WERI-Rb-1 (cell line): Measurements from ENCODE around the gene TMEM255B.
A peak's percentile ranks its signal among the peaks of the same experiment; 100 is the strongest.

ENCODE experiments used
- DNase-seq: peaks from one replicate; pipeline ENCODE4 v3.0.0-alpha.2; 2020
- H3K27ac ChIP-seq: fragments of 250-450 bp; sonication (Bioruptor Pico); 2 replicates; pipeline ENCODE4 v1.5.1; 2020; ENCODE audit warnings: mild to moderate bottlenecking, moderate library complexity
- H3K27me3 ChIP-seq: fragments of 250-450 bp; sonication (Bioruptor Pico); 2 replicates; pipeline ENCODE4 v1.5.1; 2021; ENCODE audit warnings: mild to moderate bottlenecking, low read depth, moderate library complexity; ENCODE audit not compliant: insufficient read depth, severe bottlenecking
- H3K36me3 ChIP-seq: fragments of 250-450 bp; sonication (Bioruptor Pico); 2 replicates; pipeline ENCODE4 v1.5.1; 2020; ENCODE audit warnings: mild to moderate bottlenecking, moderate library complexity
- H3K4me3 ChIP-seq: 2 replicates; pipeline ENCODE4 v1.5.1; 2011; ENCODE audit warnings: low read depth, mild to moderate bottlenecking, control low read depth, low read length
- H3K9me3 ChIP-seq: fragments of 250-450 bp; sonication (Bioruptor Pico); 2 replicates; pipeline ENCODE4 v1.5.1; 2021; ENCODE audit warnings: mild to moderate bottlenecking, moderate library complexity; ENCODE audit not compliant: severe bottlenecking
- TF ChIP-seq, protein P1 (sequence below): IDR thresholded peaks from 2 replicates; pipeline ENCODE4 v1.5.1; 2011; ENCODE audit warnings: low read depth, mild to moderate bottlenecking, control low read depth, inconsistent platforms, low read length

Gene TMEM255B

DNA sequence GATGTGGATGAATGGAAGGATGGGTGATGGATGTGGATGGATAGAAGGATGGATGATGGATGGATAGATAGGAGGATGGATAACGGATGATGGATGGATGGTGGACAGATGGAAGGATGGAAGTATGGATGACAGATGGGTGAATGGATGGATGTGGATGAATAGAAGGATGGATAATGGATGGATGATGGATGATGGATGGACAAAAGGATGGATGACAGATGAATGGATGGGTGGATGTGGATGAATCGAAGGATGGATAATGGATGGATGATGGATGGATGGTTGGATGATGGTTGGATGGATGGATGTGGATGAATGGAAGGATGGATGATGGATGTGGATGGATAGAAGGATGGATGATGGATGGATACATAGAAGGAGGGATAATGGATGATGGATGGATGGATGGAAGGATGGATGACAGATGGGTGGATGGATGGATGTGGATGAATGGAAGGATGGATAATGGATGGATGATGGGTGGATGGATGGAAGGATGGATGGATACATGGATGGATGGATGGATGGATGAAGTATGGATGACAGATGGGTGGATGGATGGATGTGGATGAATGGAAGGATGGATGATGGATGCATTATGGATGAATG, 39.3 kb downstream of the TMEM255B start:
- no peak overlapping the region for H3K27ac ChIP-seq
- DNase-seq = no peak
- H3K9me3 ChIP-seq = no peaks in the 10 kb centered on the region
- TF ChIP-seq, protein P1, sequence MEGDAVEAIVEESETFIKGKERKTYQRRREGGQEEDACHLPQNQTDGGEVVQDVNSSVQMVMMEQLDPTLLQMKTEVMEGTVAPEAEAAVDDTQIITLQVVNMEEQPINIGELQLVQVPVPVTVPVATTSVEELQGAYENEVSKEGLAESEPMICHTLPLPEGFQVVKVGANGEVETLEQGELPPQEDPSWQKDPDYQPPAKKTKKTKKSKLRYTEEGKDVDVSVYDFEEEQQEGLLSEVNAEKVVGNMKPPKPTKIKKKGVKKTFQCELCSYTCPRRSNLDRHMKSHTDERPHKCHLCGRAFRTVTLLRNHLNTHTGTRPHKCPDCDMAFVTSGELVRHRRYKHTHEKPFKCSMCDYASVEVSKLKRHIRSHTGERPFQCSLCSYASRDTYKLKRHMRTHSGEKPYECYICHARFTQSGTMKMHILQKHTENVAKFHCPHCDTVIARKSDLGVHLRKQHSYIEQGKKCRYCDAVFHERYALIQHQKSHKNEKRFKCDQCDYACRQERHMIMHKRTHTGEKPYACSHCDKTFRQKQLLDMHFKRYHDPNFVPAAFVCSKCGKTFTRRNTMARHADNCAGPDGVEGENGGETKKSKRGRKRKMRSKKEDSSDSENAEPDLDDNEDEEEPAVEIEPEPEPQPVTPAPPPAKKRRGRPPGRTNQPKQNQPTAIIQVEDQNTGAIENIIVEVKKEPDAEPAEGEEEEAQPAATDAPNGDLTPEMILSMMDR = no peak
- H3K4me3 ChIP-seq = no peak overlapping the region
- no peaks in the 10 kb centered on the region for H3K36me3 ChIP-seq
- no peaks in the 10 kb centered on the region for H3K27me3 ChIP-seq

- Histone ChIP-seq H3K9me3 (no peaks in the 10 kb centered on the region), H3K27ac (no peak overlapping the region), H3K27me3 (no peaks in the 10 kb centered on the region), H3K4me3 (no peak overlapping the region), H3K36me3 (no peaks in the 10 kb centered on the region)
- TF ChIP-seq, protein P1 = no peak
- no peak for DNase-seq
These were observed 41.5 kb downstream of the TMEM255B start for GRCh38 chr13:113800576-113800926.

GRCh38 chr13:113801289-113801961, 42.4 kb downstream of the TMEM255B start:
- no peak for DNase-seq
- Histone ChIP-seq H3K27me3 (no peaks in the 10 kb centered on the region), H3K27ac (peak overlapping the region; percentile 40), H3K4me3 (no peak overlapping the region), H3K9me3 (peaks cover under 1% of the 10 kb centered on the region), H3K36me3 (no peaks in the 10 kb centered on the region)
- TF ChIP-seq, protein P1 = no peak

DNA sequence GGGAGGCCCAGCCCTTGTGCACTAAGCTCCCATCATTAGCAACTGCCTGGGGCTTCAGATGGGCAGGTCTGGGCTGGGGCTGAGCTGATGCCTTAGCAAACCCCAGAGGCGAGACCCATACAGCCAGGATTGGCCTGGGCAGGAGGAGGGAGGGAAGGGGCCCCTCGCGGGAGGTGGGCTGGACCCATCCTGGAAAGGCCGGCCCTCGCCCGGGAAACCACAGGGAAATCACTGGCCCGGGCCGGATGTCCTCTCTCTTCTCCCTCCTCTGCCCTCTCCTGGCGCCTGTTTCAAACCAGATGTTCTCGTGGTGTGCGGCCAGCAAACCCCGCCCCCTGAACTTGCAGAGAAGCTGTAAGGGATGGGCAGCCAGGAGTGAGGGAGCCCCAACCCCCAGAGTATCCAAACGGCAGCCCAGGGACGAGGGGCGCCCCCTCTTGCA, 43.1 kb downstream of the TMEM255B start:
- peaks cover 4% of the 10 kb centered on the region for H3K9me3 ChIP-seq
- peak overlapping the region; percentile 40 for H3K27ac ChIP-seq
- no peaks in the 10 kb centered on the region for H3K27me3 ChIP-seq
- no peak overlapping the region; the same call in 1 of the 2 replicates for H3K4me3 ChIP-seq
- TF ChIP-seq, protein P1 = no peak
- peak; percentile 90 for DNase-seq
- H3K36me3 ChIP-seq = no peaks in the 10 kb centered on the region

DNA sequence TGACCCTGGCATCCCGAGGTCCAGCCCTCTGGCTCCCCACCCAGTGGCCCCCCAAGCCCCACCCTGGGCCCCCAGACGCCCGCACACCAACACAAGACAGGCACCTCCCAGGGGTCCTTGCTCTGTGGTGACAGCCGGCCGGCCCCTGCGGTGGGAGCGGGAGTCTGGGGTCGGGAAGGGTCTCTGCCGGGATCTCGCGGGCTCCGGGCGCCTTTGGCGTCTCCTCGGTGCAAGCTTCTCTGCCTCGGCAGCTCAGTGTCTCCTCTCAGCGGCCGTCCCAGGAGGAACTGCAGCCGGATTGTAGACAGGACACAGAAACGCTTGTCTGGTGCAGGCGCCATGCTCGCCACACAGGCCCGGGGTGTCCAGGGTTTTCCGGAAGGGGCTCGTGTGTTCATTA, 43.7 kb downstream of the TMEM255B start:
- TF ChIP-seq, protein P1 = no peak
- H3K4me3 ChIP-seq = no peak overlapping the region

More for the DNA sequence above, 43.7 kb downstream of the TMEM255B start:
- DNase-seq = no peak
- Histone ChIP-seq H3K27ac (peak overlapping the region; percentile 40; the same call in 1 of the 2 replicates), H3K27me3 (no peaks in the 10 kb centered on the region), H3K9me3 (peaks cover 6% of the 10 kb centered on the region), H3K36me3 (no peaks in the 10 kb centered on the region)
